ENCODE data around the gene NRSN1.

GRCh38 chr6:24100024-24100769 lies 25.8 kb upstream of the NRSN1 start:
- TF ChIP-seq CTCF (IDR thresholded peaks at IDR 0.05) (no peak), POLR2AphosphoS5 (IDR thresholded peaks at IDR 0.05) (no peak), POLR2A (IDR thresholded peaks at IDR 0.05) (no peak)
